Neural progenitor cell (in vitro differentiated cells): ENCODE measurements around the gene NUP93. TPM values are rescaled to one million over a fixed set of nuclear protein-coding genes. Genes with fewer than 3 reads are reported as not detected.

Experiments
- DNase-seq: peaks from one replicate; pipeline ENCODE4 v3.0.0-alpha.2; 2016; ENCODE audit warnings: low spot score
- H2AFZ ChIP-seq: fragments of 200-600 bp; sonication (generic); replicated peaks from 2 replicates; pipeline ENCODE4 v1.6.1; 2016; ENCODE audit warnings: antibody characterized with exemption
- H3F3A ChIP-seq: fragments of 200-600 bp; sonication (generic); 2 replicates; pipeline ENCODE4 v1.6.1; 2016; ENCODE audit warnings: antibody characterized with exemption, low read depth
- H3K27ac ChIP-seq: fragments of 200-600 bp; sonication (generic); 2 replicates; pipeline ENCODE4 v1.5.1; 2016; ENCODE audit warnings: mild to moderate bottlenecking
- H3K27me3 ChIP-seq: fragments of 200-600 bp; sonication (generic); 2 replicates; pipeline ENCODE4 v1.6.1; 2016; ENCODE audit warnings: mild to moderate bottlenecking, moderate library complexity
- H3K36me3 ChIP-seq: fragments of 200-600 bp; sonication (generic); 2 replicates; pipeline ENCODE4 v1.5.1; 2016
- H3K4me1 ChIP-seq: fragments of 200-600 bp; sonication (generic); 2 replicates; pipeline ENCODE4 v1.6.1; 2016; ENCODE audit warnings: mixed run types
- H3K4me2 ChIP-seq: fragments of 200-600 bp; sonication (generic); 2 replicates; pipeline ENCODE4 v1.6.1; 2016
- H3K4me3 ChIP-seq: fragments of 200-600 bp; sonication (generic); 2 replicates; pipeline ENCODE4 v1.5.1; 2016
- H3K79me2 ChIP-seq: fragments of 200-600 bp; sonication (generic); 2 replicates; pipeline ENCODE4 v1.6.1; 2016; ENCODE audit warnings: low read depth
- H3K9ac ChIP-seq: fragments of 200-600 bp; sonication (generic); 2 replicates; pipeline ENCODE4 v1.6.1; 2016
- H3K9me3 ChIP-seq: fragments of 200-600 bp; sonication (generic); 2 replicates; pipeline ENCODE4 v1.5.1; 2016; ENCODE audit warnings: low read depth
- H4K20me1 ChIP-seq: fragments of 200-600 bp; sonication (generic); 2 replicates; pipeline ENCODE4 v1.6.1; 2016; ENCODE audit warnings: low read depth
- H3K27ac Mint-ChIP-seq: 3 replicates; pipeline ENCODE4 v1.8.0; 2021; ENCODE audit warnings: mixed read lengths
- H3K27me3 Mint-ChIP-seq: 2 replicates; pipeline ENCODE4 v1.8.0; 2022; ENCODE audit warnings: low read depth, mild to moderate bottlenecking, inconsistent platforms, moderate library complexity, mixed read lengths; ENCODE audit not compliant: insufficient read depth
- H3K36me3 Mint-ChIP-seq: 3 replicates; pipeline ENCODE4 v1.8.0; 2021; ENCODE audit warnings: mixed read lengths
- H3K4me1 Mint-ChIP-seq: 3 replicates; pipeline ENCODE4 v1.8.0; 2021; ENCODE audit warnings: mixed read lengths
- H3K4me3 Mint-ChIP-seq: 3 replicates; pipeline ENCODE4 v1.8.0; 2021; ENCODE audit warnings: mild to moderate bottlenecking, moderate library complexity, mixed read lengths
- H3K9me3 Mint-ChIP-seq: 3 replicates; pipeline ENCODE4 v1.8.0; 2020; ENCODE audit warnings: mixed read lengths
- EZH2 ChIP-seq: fragments of 200-600 bp; sonication (generic); IDR thresholded peaks from 2 replicates; pipeline ENCODE4 v1.6.1; 2017; ENCODE audit warnings: antibody characterized with exemption, mild to moderate bottlenecking, moderate library complexity
- EZH2phosphoT487 ChIP-seq: fragments of 200-600 bp; sonication (generic); IDR thresholded peaks from 2 replicates; pipeline ENCODE4 v1.6.1; 2017; ENCODE audit warnings: antibody characterized with exemption
- total RNA-seq: library from RNA; depleted of rRNA; stranded (reverse); fragments of >200 nt; gene quantifications from 2 replicates; pipeline ENCODE4 v1.2.3, GENCODE V29; 2015; ENCODE audit warnings: low replicate concordance
- TF ChIP-seq, protein P1 (sequence below): fragments of 200-600 bp; sonication (generic); IDR thresholded peaks from 2 replicates; pipeline ENCODE4 v1.5.1; 2017; ENCODE audit warnings: antibody characterized with exemption, mild to moderate bottlenecking

The NUP93 gene
- total RNA-seq, 1 donor from 2014 or later, result 116 TPM

DNA sequence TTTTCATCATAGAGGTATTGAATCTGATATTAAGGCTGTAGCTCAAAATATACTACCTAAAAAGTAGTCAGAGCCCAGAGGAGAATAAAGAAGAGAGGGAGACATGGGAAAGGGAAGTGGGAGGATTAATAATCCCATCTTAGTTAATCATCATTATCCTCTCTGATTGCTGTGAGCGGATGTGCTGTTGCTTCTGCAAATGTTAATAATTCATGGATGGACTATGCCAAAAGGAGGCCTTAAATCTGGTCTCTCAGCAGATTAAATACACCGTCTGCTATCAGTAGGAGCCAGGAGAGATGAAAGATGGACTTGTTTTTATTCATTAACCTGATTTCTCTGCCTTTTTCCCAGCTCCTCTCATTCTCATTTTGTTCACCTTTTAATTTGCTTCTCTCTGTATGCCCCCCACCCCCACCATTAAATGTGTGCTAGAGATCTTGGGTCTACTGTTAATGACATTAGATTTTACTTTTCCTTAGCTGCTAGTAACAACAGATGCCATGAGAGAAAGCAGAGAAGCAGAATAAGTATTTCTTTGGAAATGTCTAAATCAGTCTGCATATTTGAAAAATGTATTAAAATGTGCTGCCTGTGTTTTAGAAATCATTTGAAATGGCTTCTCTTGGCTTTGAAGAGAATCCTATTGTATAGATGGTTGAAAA, 44.2 kb downstream of the NUP93 start:
- Mint-ChIP-seq H3K4me3 (no peak overlapping the region), H3K27me3 (no peaks in the 10 kb centered on the region), H3K27ac (no peak overlapping the region), H3K4me1 (peaks cover 10% of the 10 kb centered on the region), H3K9me3 (no peaks in the 10 kb centered on the region), H3K36me3 (no peaks in the 10 kb centered on the region)
- Histone ChIP-seq H3K79me2 (peaks cover 66% of the 10 kb centered on the region), H2AFZ (no peak overlapping the region), H3K27me3 (no peaks in the 10 kb centered on the region), H3K4me1 (peaks cover 47% of the 10 kb centered on the region), H3F3A (no peaks in the 10 kb centered on the region), H4K20me1 (peaks cover 30% of the 10 kb centered on the region), H3K4me2 (no peak overlapping the region), H3K27ac (no peak overlapping the region), H3K9me3 (no peaks in the 10 kb centered on the region), H3K9ac (no peak overlapping the region), H3K36me3 (no peaks in the 10 kb centered on the region), H3K4me3 (no peak overlapping the region)
- no peak for DNase-seq
- no peak for TF ChIP-seq EZH2
- TF ChIP-seq, protein P1, sequence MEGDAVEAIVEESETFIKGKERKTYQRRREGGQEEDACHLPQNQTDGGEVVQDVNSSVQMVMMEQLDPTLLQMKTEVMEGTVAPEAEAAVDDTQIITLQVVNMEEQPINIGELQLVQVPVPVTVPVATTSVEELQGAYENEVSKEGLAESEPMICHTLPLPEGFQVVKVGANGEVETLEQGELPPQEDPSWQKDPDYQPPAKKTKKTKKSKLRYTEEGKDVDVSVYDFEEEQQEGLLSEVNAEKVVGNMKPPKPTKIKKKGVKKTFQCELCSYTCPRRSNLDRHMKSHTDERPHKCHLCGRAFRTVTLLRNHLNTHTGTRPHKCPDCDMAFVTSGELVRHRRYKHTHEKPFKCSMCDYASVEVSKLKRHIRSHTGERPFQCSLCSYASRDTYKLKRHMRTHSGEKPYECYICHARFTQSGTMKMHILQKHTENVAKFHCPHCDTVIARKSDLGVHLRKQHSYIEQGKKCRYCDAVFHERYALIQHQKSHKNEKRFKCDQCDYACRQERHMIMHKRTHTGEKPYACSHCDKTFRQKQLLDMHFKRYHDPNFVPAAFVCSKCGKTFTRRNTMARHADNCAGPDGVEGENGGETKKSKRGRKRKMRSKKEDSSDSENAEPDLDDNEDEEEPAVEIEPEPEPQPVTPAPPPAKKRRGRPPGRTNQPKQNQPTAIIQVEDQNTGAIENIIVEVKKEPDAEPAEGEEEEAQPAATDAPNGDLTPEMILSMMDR, result no peak
- TF ChIP-seq EZH2phosphoT487, result no peak

DNA sequence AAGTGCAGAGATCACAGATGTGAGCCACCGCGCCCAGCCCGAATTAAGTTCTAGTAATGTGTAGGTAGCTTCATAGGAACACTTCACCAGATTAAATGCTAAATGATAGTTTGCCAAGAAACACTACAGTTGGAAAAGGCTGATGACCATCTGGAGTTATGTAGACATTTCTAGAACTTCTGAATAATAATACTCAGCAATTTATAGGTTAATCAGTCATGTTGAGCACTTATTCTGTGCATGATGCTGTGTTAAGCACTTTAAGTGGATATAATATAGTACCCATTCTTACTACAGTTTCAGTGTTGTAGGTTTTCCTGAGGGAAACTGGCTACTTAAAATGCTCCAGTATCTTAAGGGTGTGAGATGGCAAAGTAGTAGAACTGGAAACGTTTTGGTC, 45.2 kb downstream of the NUP93 start:
- Histone ChIP-seq H3K4me2 (peak overlapping the region; percentile 7), H3K79me2 (peaks cover 59% of the 10 kb centered on the region), H3F3A (peaks cover 9% of the 10 kb centered on the region), H3K27me3 (no peaks in the 10 kb centered on the region), H2AFZ (no peak overlapping the region), H3K4me3 (no peak overlapping the region), H3K9me3 (no peaks in the 10 kb centered on the region), H3K9ac (no peak overlapping the region), H3K4me1 (peaks cover 53% of the 10 kb centered on the region), H4K20me1 (peaks cover 21% of the 10 kb centered on the region), H3K27ac (no peak overlapping the region), H3K36me3 (no peaks in the 10 kb centered on the region)
- H3K36me3 Mint-ChIP-seq, result no peaks in the 10 kb centered on the region
- DNase-seq, result no peak
- no peaks in the 10 kb centered on the region for H3K9me3 Mint-ChIP-seq
- no peak overlapping the region for H3K27ac Mint-ChIP-seq
- H3K27me3 Mint-ChIP-seq, result no peaks in the 10 kb centered on the region
- no peak overlapping the region for H3K4me3 Mint-ChIP-seq
- H3K4me1 Mint-ChIP-seq, result peaks cover 12% of the 10 kb centered on the region
- TF ChIP-seq EZH2, result no peak
- TF ChIP-seq, protein P1, result no peak
- no peak for TF ChIP-seq EZH2phosphoT487

DNA sequence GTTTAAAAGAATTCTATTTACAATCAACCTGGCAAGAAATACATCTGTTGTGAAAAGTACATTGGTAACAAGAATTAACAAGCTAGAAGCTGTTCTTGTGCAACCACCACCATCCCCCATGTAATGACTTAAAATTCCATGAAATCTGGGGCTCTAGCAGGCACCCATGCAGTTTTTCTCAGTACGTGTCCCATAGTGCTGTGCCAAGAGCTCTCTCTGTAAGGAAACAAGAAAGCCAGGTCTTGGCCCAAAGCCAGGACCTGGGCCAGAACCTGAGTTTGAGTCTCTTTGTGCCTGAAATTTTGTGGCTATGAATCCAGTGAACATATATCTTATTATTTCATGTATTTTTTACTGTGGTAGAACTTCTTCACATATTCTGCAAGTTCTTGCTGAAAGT, 46.6 kb downstream of the NUP93 start:
- no peak for DNase-seq
- Mint-ChIP-seq H3K4me1 (peaks cover 19% of the 10 kb centered on the region), H3K27ac (no peak overlapping the region), H3K36me3 (no peaks in the 10 kb centered on the region), H3K4me3 (no peak overlapping the region), H3K27me3 (no peaks in the 10 kb centered on the region), H3K9me3 (no peaks in the 10 kb centered on the region)
- no peaks in the 10 kb centered on the region for H3K9me3 ChIP-seq
- H3K4me3 ChIP-seq, result no peak overlapping the region
- H3K27me3 ChIP-seq, result no peaks in the 10 kb centered on the region
- no peaks in the 10 kb centered on the region for H3K36me3 ChIP-seq
- no peak overlapping the region for H2AFZ ChIP-seq
- H4K20me1 ChIP-seq, result peaks cover 18% of the 10 kb centered on the region
- TF ChIP-seq, protein P1, result no peak
- TF ChIP-seq EZH2 (no peak), EZH2phosphoT487 (no peak)
- peaks cover 67% of the 10 kb centered on the region for H3K4me1 ChIP-seq
- peaks cover 9% of the 10 kb centered on the region for H3F3A ChIP-seq
- no peak overlapping the region for H3K9ac ChIP-seq
- H3K79me2 ChIP-seq, result peaks cover 58% of the 10 kb centered on the region
- H3K27ac ChIP-seq, result no peak overlapping the region
- no peak overlapping the region for H3K4me2 ChIP-seq
